K562 (cell line): ENCODE results near the gene GALNT17.

ENCODE experiments used
- FOXP1 ChIP-seq: sonication (generic); formaldehyde crosslinking; IDR thresholded peaks from 2 replicates; pipeline ENCODE4 v1.8.0; 2022; ENCODE audit warnings: mild to moderate bottlenecking, missing genetic modification reagents
- IRF2 ChIP-seq: sonication (generic); formaldehyde crosslinking; IDR thresholded peaks from 2 replicates; pipeline ENCODE4 v1.8.1; 2022; ENCODE audit warnings: mild to moderate bottlenecking, missing genetic modification reagents
- LARP7 ChIP-seq: fragments of 450-650 bp; IDR thresholded peaks from 2 replicates; pipeline ENCODE4 v1.6.1; 2016
- NCOA4 ChIP-seq: fragments of 450-650 bp; IDR thresholded peaks from 2 replicates; pipeline ENCODE4 v1.6.1; 2018; ENCODE audit warnings: mild to moderate bottlenecking; ENCODE audit not compliant: partially characterized antibody
- RAD21 ChIP-seq, 2 experiments: fragments of 250-450 bp in 1 of 2; fragments of 450-650 bp in 1 of 2; sonication (Bioruptor Pico) in 1 of 2; formaldehyde crosslinking in 1 of 2; IDR thresholded peaks in 1 of 2; conservative IDR thresholded peaks in 1 of 2; 2 replicates each; pipeline versions ENCODE4 v1.4.0 to v1.8.0; 2020 to 2022; ENCODE audit warnings: mild to moderate bottlenecking in 2 of 2, moderate library complexity in 1 of 2
- RCOR1 ChIP-seq, 2 experiments: IDR thresholded peaks; 2 replicates each; pipeline ENCODE4 v1.6.1; 2012; ENCODE audit warnings: low read depth in 2 of 2, low read length in 2 of 2, borderline replicate concordance in 1 of 2, improper control_type of control experiment in 1 of 2
- VEZF1 ChIP-seq: fragments of 200-800 bp; sonication (Bioruptor generic); IDR thresholded peaks from 2 replicates; pipeline ENCODE4 v1.6.1; 2017; ENCODE audit warnings: missing genetic modification characterization, missing compliant biosample characterization
- YBX1 ChIP-seq: fragments of 450-650 bp; IDR thresholded peaks from 2 replicates; pipeline ENCODE4 v1.7.1; 2016; ENCODE audit warnings: mild to moderate bottlenecking
- ZC3H11A ChIP-seq: IDR thresholded peaks from 2 replicates; pipeline ENCODE4 v1.6.1; 2012; ENCODE audit warnings: low read depth, low read length, improper control_type of control experiment

DNA sequence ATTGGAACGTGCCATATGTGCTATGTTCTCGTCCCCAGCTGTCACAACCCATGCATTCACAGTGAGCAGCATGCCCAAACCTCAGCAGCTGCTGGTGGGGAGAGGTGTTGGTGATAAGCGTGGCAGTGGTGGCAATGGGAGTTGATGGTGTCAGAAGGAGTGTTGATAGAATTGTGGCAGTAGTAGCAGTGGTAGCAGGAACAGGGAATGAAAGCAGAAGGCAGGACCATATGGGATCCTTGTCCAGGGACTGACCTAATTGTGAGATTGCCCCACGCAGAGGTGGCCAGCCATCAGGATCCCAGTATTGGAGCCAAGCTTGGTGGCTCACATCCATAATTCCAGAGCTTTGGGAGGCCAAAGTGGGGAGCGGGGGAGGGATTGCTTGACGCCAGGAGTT, 276.3 kb downstream of the GALNT17 start:
- TF ChIP-seq LARP7 (no peak), VEZF1 (no peak), RCOR1 (IDR thresholded peaks at IDR 0.05; ENCODE audit: borderline replicate concordance in 1 of 2, low read depth in 2 of 2, low read length in 2 of 2) (no peak), FOXP1 (CRISPR knock-in tag) (no peak), NCOA4 (no peak), RAD21 (CRISPR knock-in tag; conservative IDR thresholded peaks at IDR 0.05 in 1 of 2, IDR thresholded peaks at IDR 0.05 in 1 of 2) (no peak), ZC3H11A (no peak), IRF2 (no peak), YBX1 (no peak)
